ENCODE results near the gene ADAM12.

DNA sequence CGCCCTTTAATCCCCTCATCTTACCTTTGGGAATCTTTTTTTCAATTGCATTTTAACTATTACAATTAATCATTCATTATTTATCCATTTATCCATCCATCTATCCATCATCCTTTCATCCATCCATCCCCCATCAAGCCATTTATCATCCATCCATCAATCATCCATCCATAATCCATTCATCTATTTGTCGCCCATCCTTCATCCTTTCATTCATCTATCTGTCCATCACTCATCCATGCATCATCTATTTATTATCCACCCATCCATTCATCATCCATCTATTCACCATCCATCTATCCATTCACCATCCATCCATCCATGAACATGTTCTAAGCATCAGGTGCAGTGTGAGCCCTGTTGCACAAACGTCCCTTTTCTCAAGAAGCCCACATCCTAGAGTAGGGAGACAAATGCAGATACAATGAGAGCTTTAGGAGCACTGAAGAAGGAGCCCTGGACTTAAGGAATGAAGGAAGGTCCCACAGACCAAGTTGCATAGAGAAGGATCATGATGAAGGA, 199.5 kb downstream of the ADAM12 start:
- TF ChIP-seq TAF1 (IDR thresholded peaks at IDR 0.05; ENCODE audit: low read depth): no peak
- TF ChIP-seq, protein P1, sequence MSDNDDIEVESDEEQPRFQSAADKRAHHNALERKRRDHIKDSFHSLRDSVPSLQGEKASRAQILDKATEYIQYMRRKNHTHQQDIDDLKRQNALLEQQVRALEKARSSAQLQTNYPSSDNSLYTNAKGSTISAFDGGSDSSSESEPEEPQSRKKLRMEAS (IDR thresholded peaks at IDR 0.05): no peak
- TF ChIP-seq, protein P2, sequence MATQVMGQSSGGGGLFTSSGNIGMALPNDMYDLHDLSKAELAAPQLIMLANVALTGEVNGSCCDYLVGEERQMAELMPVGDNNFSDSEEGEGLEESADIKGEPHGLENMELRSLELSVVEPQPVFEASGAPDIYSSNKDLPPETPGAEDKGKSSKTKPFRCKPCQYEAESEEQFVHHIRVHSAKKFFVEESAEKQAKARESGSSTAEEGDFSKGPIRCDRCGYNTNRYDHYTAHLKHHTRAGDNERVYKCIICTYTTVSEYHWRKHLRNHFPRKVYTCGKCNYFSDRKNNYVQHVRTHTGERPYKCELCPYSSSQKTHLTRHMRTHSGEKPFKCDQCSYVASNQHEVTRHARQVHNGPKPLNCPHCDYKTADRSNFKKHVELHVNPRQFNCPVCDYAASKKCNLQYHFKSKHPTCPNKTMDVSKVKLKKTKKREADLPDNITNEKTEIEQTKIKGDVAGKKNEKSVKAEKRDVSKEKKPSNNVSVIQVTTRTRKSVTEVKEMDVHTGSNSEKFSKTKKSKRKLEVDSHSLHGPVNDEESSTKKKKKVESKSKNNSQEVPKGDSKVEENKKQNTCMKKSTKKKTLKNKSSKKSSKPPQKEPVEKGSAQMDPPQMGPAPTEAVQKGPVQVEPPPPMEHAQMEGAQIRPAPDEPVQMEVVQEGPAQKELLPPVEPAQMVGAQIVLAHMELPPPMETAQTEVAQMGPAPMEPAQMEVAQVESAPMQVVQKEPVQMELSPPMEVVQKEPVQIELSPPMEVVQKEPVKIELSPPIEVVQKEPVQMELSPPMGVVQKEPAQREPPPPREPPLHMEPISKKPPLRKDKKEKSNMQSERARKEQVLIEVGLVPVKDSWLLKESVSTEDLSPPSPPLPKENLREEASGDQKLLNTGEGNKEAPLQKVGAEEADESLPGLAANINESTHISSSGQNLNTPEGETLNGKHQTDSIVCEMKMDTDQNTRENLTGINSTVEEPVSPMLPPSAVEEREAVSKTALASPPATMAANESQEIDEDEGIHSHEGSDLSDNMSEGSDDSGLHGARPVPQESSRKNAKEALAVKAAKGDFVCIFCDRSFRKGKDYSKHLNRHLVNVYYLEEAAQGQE (IDR thresholded peaks at IDR 0.05; ENCODE audit: low read depth): no peak
- TF ChIP-seq FOXM1 (IDR thresholded peaks at IDR 0.05; ENCODE audit: borderline replicate concordance, low read depth): no peak
- TF ChIP-seq NFIC (IDR thresholded peaks at IDR 0.05): no peak
- TF ChIP-seq CREB1 (IDR thresholded peaks at IDR 0.05; ENCODE audit: low read depth): no peak
